Measurements from ENCODE around the gene DNAJB13.
"Not testable (repeated sequence)": the region's sequence is repeated elsewhere in the genome, so short reads cannot be mapped to it uniquely, and the experiment has no call there.

Gene DNAJB13

GRCh38 chr11:73980001-73980961 lies 29.5 kb downstream of the DNAJB13 start:
- 90% methylated on average over 5 of the region's 6 CpGs for WGBS
- Histone ChIP-seq H3K4me3 (ENCODE audit: low read length) (no peak overlapping the region; the same call in 1 of the 2 replicates), H3K9ac (ENCODE audit: low read depth, low read length) (no peak overlapping the region), H3K27ac (ENCODE audit: low read depth, low read length) (no peak overlapping the region), H3K4me1 (ENCODE audit: insufficient read depth, low read length) (peaks cover 20% of the 10 kb centered on the region), H3K9me3 (ENCODE audit: insufficient read depth, low read depth, low read length) (no peaks in the 10 kb centered on the region), H3K36me3 (ENCODE audit: insufficient read depth, low read length) (peaks cover 60% of the 10 kb centered on the region), H3K27me3 (ENCODE audit: insufficient read depth, low read length) (no peaks in the 10 kb centered on the region)

- H3K36me3 ChIP-seq (ENCODE audit: insufficient read depth, low read length): peaks cover 51% of the 10 kb centered on the region
- H3K9me3 ChIP-seq (ENCODE audit: insufficient read depth, low read depth, low read length): no peaks in the 10 kb centered on the region
- peaks cover 20% of the 10 kb centered on the region for H3K4me1 ChIP-seq (ENCODE audit: insufficient read depth, low read length)
- H3K9ac ChIP-seq (ENCODE audit: low read depth, low read length): peak overlapping the region; percentile 73; the same call in 1 of the 2 replicates
- no peak overlapping the region for H3K27ac ChIP-seq (ENCODE audit: low read depth, low read length)
- no peaks in the 10 kb centered on the region for H3K27me3 ChIP-seq (ENCODE audit: insufficient read depth, low read length)
- WGBS: 87% methylated on average over 13 of the region's 13 CpGs
- peak overlapping the region; percentile 75 for H3K4me3 ChIP-seq (ENCODE audit: low read length)
These were observed 30.4 kb downstream of the DNAJB13 start for GRCh38 chr11:73981051-73981805.

GRCh38 chr11:73982595-73982989 lies 31.8 kb downstream of the DNAJB13 start, which contains the start of gene UCP2:
TSS of gene UCP2 (minus strand) at chr11:73982843. CDS start at chr11:73978378, 4,465 bp downstream.
- Histone ChIP-seq H3K9me3 (ENCODE audit: insufficient read depth, low read depth, low read length) (no peaks in the 10 kb centered on the region), H3K27me3 (ENCODE audit: insufficient read depth, low read length) (no peaks in the 10 kb centered on the region), H3K27ac (ENCODE audit: low read depth, low read length) (peak within 1 kb of the TSS; percentile 68), H3K4me1 (ENCODE audit: insufficient read depth, low read length) (peaks cover 20% of the 10 kb centered on the region), H3K36me3 (ENCODE audit: insufficient read depth, low read length) (peaks cover 37% of the 10 kb centered on the region), H3K4me3 (ENCODE audit: low read length) (peak within 1 kb of the TSS; percentile 75), H3K9ac (ENCODE audit: low read depth, low read length) (peak within 1 kb of the TSS; percentile 73)
- whole genome bisulfite sequencing: under 1% methylated on average over 43 of the region's 43 CpGs

- H3K4me1 ChIP-seq (ENCODE audit: insufficient read depth, low read length): peaks cover 20% of the 10 kb centered on the region
These were observed 32.3 kb downstream of the DNAJB13 start for GRCh38 chr11:73982990-73983740.

GRCh38 chr11:73983741-73984538 lies 33.1 kb downstream of the DNAJB13 start:
- 74% methylated on average over 18 of the region's 18 CpGs for WGBS
- Histone ChIP-seq H3K27me3 (ENCODE audit: insufficient read depth, low read length) (no peaks in the 10 kb centered on the region), H3K36me3 (ENCODE audit: insufficient read depth, low read length) (peaks cover 24% of the 10 kb centered on the region), H3K9ac (ENCODE audit: low read depth, low read length) (peak overlapping the region; percentile 69), H3K4me3 (ENCODE audit: low read length) (peak overlapping the region; percentile 75), H3K27ac (ENCODE audit: low read depth, low read length) (peak overlapping the region; percentile 68), H3K9me3 (ENCODE audit: insufficient read depth, low read depth, low read length) (no peaks in the 10 kb centered on the region), H3K4me1 (ENCODE audit: insufficient read depth, low read length) (peaks cover 20% of the 10 kb centered on the region)

More at GRCh38 chr11:73982990-73983740, 32.3 kb downstream of the DNAJB13 start:
- Histone ChIP-seq H3K27ac (ENCODE audit: low read depth, low read length) (peak overlapping the region; percentile 68), H3K36me3 (ENCODE audit: insufficient read depth, low read length) (peaks cover 31% of the 10 kb centered on the region), H3K27me3 (ENCODE audit: insufficient read depth, low read length) (no peaks in the 10 kb centered on the region), H3K9me3 (ENCODE audit: insufficient read depth, low read depth, low read length) (no peaks in the 10 kb centered on the region), H3K9ac (ENCODE audit: low read depth, low read length) (peak overlapping the region; percentile 69), H3K4me3 (ENCODE audit: low read length) (peak overlapping the region; percentile 75)
- 1% methylated on average over 56 of the region's 56 CpGs for WGBS

- H3K4me3 ChIP-seq (ENCODE audit: low read length); H3K36me3 ChIP-seq (ENCODE audit: insufficient read depth, low read length); H3K27me3 ChIP-seq (ENCODE audit: insufficient read depth, low read length); H3K9me3 ChIP-seq (ENCODE audit: insufficient read depth, low read depth, low read length); H3K9ac ChIP-seq (ENCODE audit: low read depth, low read length); H3K27ac ChIP-seq (ENCODE audit: low read depth, low read length): not testable (repeated sequence)
- 97% methylated on average over 4 of the region's 4 CpGs for WGBS
- peaks cover 17% of the 10 kb centered on the region for H3K4me1 ChIP-seq (ENCODE audit: insufficient read depth, low read length)
These were observed 34.8 kb downstream of the DNAJB13 start for GRCh38 chr11:73985661-73986060.

GRCh38 chr11:73988227-73988626 lies 37.4 kb downstream of the DNAJB13 start:
- H3K9ac ChIP-seq (ENCODE audit: low read depth, low read length): no peak overlapping the region
- WGBS: 93% methylated on average over 5 of the region's 7 CpGs
- H3K27me3 ChIP-seq (ENCODE audit: insufficient read depth, low read length): no peaks in the 10 kb centered on the region
- no peaks in the 10 kb centered on the region for H3K9me3 ChIP-seq (ENCODE audit: insufficient read depth, low read depth, low read length)
- no peak overlapping the region for H3K4me3 ChIP-seq (ENCODE audit: low read length)
- H3K4me1 ChIP-seq (ENCODE audit: insufficient read depth, low read length): peaks cover 15% of the 10 kb centered on the region
- no peak overlapping the region for H3K27ac ChIP-seq (ENCODE audit: low read depth, low read length)
- H3K36me3 ChIP-seq (ENCODE audit: insufficient read depth, low read length): no peaks in the 10 kb centered on the region

GRCh38 chr11:73989156-73989555 lies 38.3 kb downstream of the DNAJB13 start:
- Histone ChIP-seq H3K9me3 (ENCODE audit: insufficient read depth, low read depth, low read length) (no peaks in the 10 kb centered on the region), H3K27ac (ENCODE audit: low read depth, low read length) (no peak overlapping the region), H3K9ac (ENCODE audit: low read depth, low read length) (no peak overlapping the region), H3K36me3 (ENCODE audit: insufficient read depth, low read length) (no peaks in the 10 kb centered on the region), H3K4me3 (ENCODE audit: low read length) (no peak overlapping the region), H3K27me3 (ENCODE audit: insufficient read depth, low read length) (no peaks in the 10 kb centered on the region), H3K4me1 (ENCODE audit: insufficient read depth, low read length) (peaks cover 8% of the 10 kb centered on the region; the same call in 1 of the 2 replicates)
- 90% methylated on average over 3 of the region's 6 CpGs for WGBS

- Histone ChIP-seq H3K27ac (ENCODE audit: low read depth, low read length) (no peak overlapping the region), H3K36me3 (ENCODE audit: insufficient read depth, low read length) (no peaks in the 10 kb centered on the region), H3K4me1 (ENCODE audit: insufficient read depth, low read length) (peaks cover 7% of the 10 kb centered on the region; the same call in 1 of the 2 replicates), H3K27me3 (ENCODE audit: insufficient read depth, low read length) (no peaks in the 10 kb centered on the region), H3K9me3 (ENCODE audit: insufficient read depth, low read depth, low read length) (no peaks in the 10 kb centered on the region), H3K4me3 (ENCODE audit: low read length) (no peak overlapping the region), H3K9ac (ENCODE audit: low read depth, low read length) (no peak overlapping the region)
- 95% methylated on average over 1 of the region's 2 CpGs for WGBS
These were observed 39.9 kb downstream of the DNAJB13 start for GRCh38 chr11:73990730-73991129.

GRCh38 chr11:73991471-73992006 lies 40.7 kb downstream of the DNAJB13 start:
- Histone ChIP-seq H3K9me3 (ENCODE audit: insufficient read depth, low read depth, low read length) (no peaks in the 10 kb centered on the region), H3K9ac (ENCODE audit: low read depth, low read length) (no peak overlapping the region), H3K4me1 (ENCODE audit: insufficient read depth, low read length) (peaks cover 7% of the 10 kb centered on the region; the same call in 1 of the 2 replicates), H3K27ac (ENCODE audit: low read depth, low read length) (no peak overlapping the region), H3K27me3 (ENCODE audit: insufficient read depth, low read length) (no peaks in the 10 kb centered on the region), H3K36me3 (ENCODE audit: insufficient read depth, low read length) (no peaks in the 10 kb centered on the region), H3K4me3 (ENCODE audit: low read length) (no peak overlapping the region)
- WGBS: 91% methylated on average over 6 of the region's 6 CpGs

Measured in HUES64 (cell line).